HUES48 (cell line): ENCODE measurements around the gene CCDC178.
A peak's percentile ranks its signal among the peaks of the same experiment; 100 is the strongest.
"Not testable (repeated sequence)": the region's sequence is repeated elsewhere in the genome, so short reads cannot be mapped to it uniquely, and the experiment has no call there.

ENCODE experiments used
- H3K27ac ChIP-seq: one replicate; pipeline ENCODE4 v1.7.0; 2013; ENCODE audit warnings: low read depth, low read length, inconsistent platforms
- H3K27me3 ChIP-seq: 2 replicates; pipeline ENCODE4 v1.6.1; 2013; ENCODE audit warnings: mild to moderate bottlenecking, low read length; ENCODE audit not compliant: control insufficient read depth, insufficient read depth
- H3K36me3 ChIP-seq: 2 replicates; pipeline ENCODE4 v1.6.1; 2013; ENCODE audit warnings: low read length; ENCODE audit not compliant: control insufficient read depth, insufficient read depth
- H3K4me1 ChIP-seq: 2 replicates; pipeline ENCODE4 v1.6.1; 2013; ENCODE audit warnings: mild to moderate bottlenecking, low read length; ENCODE audit not compliant: control insufficient read depth, insufficient read depth
- H3K4me3 ChIP-seq: 2 replicates; pipeline ENCODE4 v1.5.1; 2013; ENCODE audit warnings: mild to moderate bottlenecking, low read depth, low read length
- H3K9ac ChIP-seq: 2 replicates; pipeline ENCODE4 v1.6.1; 2013; ENCODE audit warnings: mild to moderate bottlenecking, low read depth, low read length, moderate library complexity
- H3K9me3 ChIP-seq: 2 replicates; pipeline ENCODE4 v1.6.1; 2013; ENCODE audit warnings: low read length; ENCODE audit not compliant: control insufficient read depth, insufficient read depth

The CCDC178 gene

DNA sequence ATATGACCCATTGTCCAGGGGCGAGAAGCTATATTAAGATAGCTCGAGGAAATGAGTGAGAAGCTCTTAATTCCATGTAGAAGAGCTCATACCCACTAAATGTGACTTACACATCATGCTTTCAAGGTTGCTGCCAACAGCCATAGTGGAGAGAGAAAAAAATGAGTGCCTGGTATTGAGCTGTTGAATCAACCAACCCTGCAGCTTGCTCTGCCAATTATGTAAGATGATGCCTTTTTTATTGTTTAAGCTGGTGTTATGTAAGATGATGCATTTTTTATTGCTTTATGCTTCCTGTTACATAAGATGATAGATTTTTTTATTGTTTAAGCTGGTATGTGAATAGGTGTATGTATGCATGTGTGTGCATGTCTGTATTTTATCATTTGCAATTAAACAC lies 228.2 kb downstream of the CCDC178 start:
- Histone ChIP-seq H3K4me1 (no peaks in the 10 kb centered on the region), H3K4me3 (no peak overlapping the region), H3K27ac (no peak overlapping the region)

DNA sequence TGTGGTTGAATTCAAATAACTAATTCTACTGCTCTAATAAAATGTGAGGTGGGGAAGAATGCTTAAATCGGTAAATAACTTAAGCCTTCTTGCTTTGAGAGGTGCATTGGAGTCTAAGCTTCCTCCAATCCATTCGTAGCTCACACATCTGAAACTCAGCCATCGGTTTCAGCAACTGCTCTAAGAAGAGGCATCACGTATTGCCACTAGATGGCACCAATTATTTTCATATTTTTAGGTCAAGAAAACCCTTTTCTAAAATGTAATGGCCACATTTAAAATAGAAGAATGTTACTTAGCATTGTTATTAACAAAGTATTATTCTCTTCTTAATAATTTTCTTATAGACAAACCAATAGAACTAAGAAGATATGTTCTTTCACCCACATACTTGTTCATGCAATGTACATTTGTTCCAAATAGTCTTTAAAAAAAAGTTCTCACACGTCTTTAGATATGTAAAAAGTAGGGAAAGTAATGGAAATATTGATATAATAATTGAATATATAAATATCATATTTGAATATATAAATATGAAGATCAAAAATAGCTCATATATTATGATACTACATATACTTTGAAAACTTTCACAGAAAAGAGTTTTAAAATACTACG lies 229.8 kb downstream of the CCDC178 start:
- Histone ChIP-seq H3K36me3 (no peaks in the 10 kb centered on the region), H3K4me3 (no peak overlapping the region), H3K27ac (no peak overlapping the region), H3K9ac (no peak overlapping the region), H3K4me1 (peaks cover under 1% of the 10 kb centered on the region; the same call in 1 of the 2 replicates), H3K9me3 (no peaks in the 10 kb centered on the region), H3K27me3 (no peaks in the 10 kb centered on the region)

More for the DNA sequence above, 228.2 kb downstream of the CCDC178 start:
- no peak overlapping the region for H3K9ac ChIP-seq
- H3K36me3 ChIP-seq: no peaks in the 10 kb centered on the region
- H3K27me3 ChIP-seq: no peaks in the 10 kb centered on the region
- no peaks in the 10 kb centered on the region for H3K9me3 ChIP-seq

DNA sequence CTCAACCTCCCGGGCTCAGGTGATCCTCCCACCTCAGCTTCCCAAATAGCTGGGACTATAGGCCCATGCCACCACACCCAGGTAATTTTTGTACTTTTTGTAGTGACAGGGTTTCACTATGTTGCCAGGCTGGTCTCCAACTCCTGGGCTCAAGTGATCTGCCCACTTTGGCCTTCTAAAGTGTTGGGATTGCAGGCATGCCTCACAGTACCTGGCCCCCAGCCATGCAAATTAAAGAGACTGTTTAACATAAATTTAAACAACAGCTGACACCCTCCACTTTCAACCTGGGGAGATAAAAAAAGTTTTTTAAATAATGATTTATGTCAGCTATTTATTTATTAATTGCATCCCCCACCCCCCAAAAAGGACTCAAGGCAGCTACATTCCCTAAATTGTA lies 234.7 kb downstream of the CCDC178 start:
- H3K9me3 ChIP-seq: no peaks in the 10 kb centered on the region
- no peak overlapping the region for H3K4me3 ChIP-seq
- no peak overlapping the region for H3K27ac ChIP-seq
- peaks cover 16% of the 10 kb centered on the region for H3K4me1 ChIP-seq
- no peaks in the 10 kb centered on the region for H3K36me3 ChIP-seq
- no peaks in the 10 kb centered on the region for H3K27me3 ChIP-seq
- no peak overlapping the region for H3K9ac ChIP-seq

DNA sequence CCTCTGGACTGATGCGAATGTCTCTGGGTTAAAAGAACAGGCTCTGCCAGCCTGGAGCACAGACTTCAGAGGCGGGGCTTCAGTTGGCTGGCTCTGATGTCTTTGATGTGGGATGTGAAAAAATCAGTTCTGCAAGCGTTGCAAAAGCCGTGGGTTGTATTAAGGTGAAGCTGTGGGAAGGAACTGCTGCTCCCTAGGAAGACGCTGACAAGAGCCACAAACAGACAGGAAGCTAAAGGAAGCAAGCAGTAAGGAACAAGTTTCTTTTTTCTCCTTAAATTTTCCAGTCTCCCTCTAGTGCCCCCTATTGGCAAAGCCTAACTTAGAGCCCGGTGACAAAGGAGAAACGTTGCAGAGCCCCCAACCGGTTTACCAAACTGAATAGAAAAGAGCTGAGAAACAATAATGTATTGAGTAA lies 239.0 kb downstream of the CCDC178 start:
- no peak overlapping the region for H3K9ac ChIP-seq
- H3K27ac ChIP-seq: no peak overlapping the region
- peaks cover 16% of the 10 kb centered on the region for H3K4me1 ChIP-seq
- peak overlapping the region; percentile 39; the same call in 1 of the 2 replicates for H3K4me3 ChIP-seq
- H3K9me3 ChIP-seq: no peaks in the 10 kb centered on the region
- H3K27me3 ChIP-seq: no peaks in the 10 kb centered on the region
- H3K36me3 ChIP-seq: no peaks in the 10 kb centered on the region

DNA sequence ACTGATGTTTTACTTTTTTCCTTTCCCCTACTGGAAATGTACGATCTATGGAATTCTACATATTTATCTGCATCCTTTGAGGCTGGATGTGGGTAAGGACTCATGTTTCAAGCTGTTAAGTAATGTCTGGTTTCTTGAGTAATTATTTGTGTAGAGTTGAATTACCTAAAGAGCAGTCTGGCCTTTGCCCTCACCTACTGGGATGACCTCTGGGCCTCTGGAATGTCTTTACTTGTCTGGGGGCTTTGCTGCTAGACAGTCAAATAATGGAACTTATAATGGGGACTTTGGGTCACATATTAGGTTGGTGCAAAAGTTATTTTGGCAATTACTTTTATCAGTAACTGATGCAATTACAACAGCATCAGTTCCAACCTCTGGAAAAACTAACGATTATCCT lies 244.7 kb downstream of the CCDC178 start:
- Histone ChIP-seq H3K27me3 (no peaks in the 10 kb centered on the region), H3K27ac (no peak overlapping the region), H3K4me1 (no peaks in the 10 kb centered on the region), H3K4me3 (no peak overlapping the region), H3K36me3 (no peaks in the 10 kb centered on the region), H3K9me3 (no peaks in the 10 kb centered on the region), H3K9ac (no peak overlapping the region)

DNA sequence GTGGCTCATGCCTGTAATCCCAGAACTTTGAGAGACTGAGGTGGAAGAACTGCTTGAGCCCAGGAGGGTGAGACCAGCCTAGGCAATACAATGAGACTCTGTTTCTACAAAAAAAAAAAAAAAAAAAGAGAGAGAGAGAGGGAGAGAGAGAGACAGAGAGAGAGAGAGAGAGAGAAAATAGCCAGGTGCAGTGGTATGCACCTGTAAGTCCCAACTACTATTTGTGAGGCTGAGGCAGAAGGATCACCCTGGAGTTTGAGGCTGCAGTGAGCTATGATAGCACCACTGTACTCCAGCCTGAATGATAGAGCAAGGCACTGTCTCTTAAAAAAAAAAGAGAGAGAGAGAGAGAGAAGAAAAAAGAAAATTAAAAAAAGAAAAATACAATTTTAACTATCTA lies 245.7 kb downstream of the CCDC178 start:
- Histone ChIP-seq H3K36me3 (no peaks in the 10 kb centered on the region), H3K4me3 (no peak overlapping the region), H3K27ac (no peak overlapping the region), H3K27me3 (no peaks in the 10 kb centered on the region), H3K9ac (no peak overlapping the region), H3K9me3 (no peaks in the 10 kb centered on the region), H3K4me1 (no peaks in the 10 kb centered on the region)

DNA sequence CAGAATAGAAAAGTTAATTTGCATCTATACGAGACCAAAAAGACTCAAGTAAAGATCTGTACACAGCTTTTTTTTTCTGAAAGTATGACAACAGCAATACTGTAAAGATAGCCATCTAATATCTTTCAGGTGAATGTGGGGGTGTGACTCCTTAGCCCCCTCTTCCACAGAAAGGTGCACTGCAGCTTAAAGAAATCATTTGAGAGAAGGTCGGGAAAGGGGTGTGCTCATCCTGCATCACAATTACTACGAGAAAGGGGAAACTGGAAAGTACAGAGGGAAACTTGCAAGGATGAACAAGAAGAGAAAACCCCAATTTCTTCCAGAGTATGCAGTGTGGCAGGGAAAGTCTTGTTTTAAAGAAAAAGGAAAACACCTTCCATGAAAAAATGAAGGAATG lies 255.6 kb downstream of the CCDC178 start:
- H3K4me3 ChIP-seq: no peak overlapping the region
- no peak overlapping the region for H3K27ac ChIP-seq
- no peaks in the 10 kb centered on the region for H3K9me3 ChIP-seq
- no peak overlapping the region for H3K9ac ChIP-seq
- peaks cover 8% of the 10 kb centered on the region for H3K4me1 ChIP-seq
- H3K36me3 ChIP-seq: no peaks in the 10 kb centered on the region
- no peaks in the 10 kb centered on the region for H3K27me3 ChIP-seq

DNA sequence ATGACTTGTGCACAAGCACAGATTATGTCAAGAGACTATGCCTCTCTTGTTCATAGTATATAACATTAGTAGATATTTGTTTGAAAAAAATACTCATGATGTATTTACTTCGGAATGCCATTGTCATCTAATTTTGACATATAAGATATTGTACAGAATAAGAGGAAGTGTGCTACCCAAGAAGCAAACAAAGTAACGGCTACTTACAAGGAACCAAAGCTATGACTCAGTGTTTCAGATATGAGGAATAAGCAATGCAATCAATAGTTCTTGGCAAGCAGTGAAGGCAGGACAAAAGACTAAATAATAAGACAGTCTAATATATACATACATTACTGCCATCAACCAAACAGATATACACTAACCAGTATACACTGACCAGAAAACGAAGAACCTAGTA lies 256.3 kb downstream of the CCDC178 start:
- Histone ChIP-seq H3K9ac (no peak overlapping the region), H3K4me1 (peaks cover 8% of the 10 kb centered on the region), H3K27ac (no peak overlapping the region), H3K36me3 (no peaks in the 10 kb centered on the region), H3K27me3 (no peaks in the 10 kb centered on the region), H3K9me3 (no peaks in the 10 kb centered on the region), H3K4me3 (no peak overlapping the region)

DNA sequence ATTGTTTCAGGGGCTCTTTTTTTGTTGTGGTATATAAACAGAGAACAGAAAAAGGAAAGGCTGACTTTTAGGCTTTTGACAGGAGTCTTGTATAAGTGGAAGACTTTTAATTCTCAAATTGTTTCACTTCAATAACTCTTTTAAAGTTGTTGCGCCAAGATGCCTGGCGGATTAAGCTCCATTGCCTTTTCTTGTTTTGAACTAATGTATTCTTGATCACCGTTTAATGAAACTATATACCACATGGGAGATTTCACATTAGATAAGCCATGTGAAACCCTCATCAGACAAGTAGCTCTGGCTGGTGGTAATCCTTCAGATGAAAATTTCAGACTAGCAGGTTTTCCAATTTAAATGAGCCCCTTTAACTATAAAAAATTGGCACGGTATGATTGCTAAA lies 257.4 kb downstream of the CCDC178 start:
- Histone ChIP-seq H3K27ac (no peak overlapping the region), H3K9ac (no peak overlapping the region), H3K27me3 (no peaks in the 10 kb centered on the region), H3K36me3 (no peaks in the 10 kb centered on the region), H3K9me3 (no peaks in the 10 kb centered on the region), H3K4me1 (peaks cover 8% of the 10 kb centered on the region), H3K4me3 (no peak overlapping the region)

DNA sequence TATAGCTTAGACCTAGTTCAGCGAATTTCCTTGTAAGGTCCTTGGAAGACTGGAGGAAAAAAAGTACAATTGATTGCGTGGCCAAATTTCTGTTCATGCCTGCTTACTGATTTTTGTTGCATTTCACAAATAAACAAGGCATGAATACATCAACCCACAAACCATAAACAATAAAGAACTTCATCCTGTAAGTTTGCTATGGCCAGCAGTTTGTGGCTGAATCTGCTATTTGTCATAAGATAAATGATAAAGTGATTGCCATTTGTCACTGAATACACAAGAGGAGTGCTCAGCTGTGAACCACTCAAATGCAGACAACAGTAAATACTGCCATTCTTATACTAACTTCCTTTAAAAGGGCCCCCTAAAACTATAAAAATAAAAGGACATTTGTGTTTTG lies 259.5 kb downstream of the CCDC178 start:
- H3K4me3 ChIP-seq: no peak overlapping the region
- no peak overlapping the region for H3K27ac ChIP-seq
- no peaks in the 10 kb centered on the region for H3K27me3 ChIP-seq
- no peaks in the 10 kb centered on the region for H3K9me3 ChIP-seq
- no peaks in the 10 kb centered on the region for H3K36me3 ChIP-seq
- H3K9ac ChIP-seq: no peak overlapping the region
- peaks cover 8% of the 10 kb centered on the region for H3K4me1 ChIP-seq

DNA sequence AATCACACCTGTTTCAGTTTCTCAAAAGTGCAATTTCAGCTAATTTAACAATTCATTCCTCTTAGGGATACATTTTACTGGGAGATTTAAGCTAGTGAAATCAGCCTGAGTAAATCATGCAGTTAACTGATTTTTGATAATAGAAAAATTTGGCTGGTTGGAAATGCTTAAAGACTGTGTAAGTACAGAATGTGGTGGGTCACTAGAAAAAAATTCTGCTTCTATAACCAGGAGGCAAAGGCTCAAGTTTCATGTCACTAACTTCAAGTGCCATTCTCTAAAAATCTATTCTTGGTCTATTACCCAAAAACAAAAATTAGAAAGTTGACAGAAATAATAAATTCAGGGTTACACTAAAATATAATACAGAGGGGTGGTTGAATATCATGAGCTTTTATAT lies 271.3 kb downstream of the CCDC178 start:
- H3K27me3 ChIP-seq: no peaks in the 10 kb centered on the region

DNA sequence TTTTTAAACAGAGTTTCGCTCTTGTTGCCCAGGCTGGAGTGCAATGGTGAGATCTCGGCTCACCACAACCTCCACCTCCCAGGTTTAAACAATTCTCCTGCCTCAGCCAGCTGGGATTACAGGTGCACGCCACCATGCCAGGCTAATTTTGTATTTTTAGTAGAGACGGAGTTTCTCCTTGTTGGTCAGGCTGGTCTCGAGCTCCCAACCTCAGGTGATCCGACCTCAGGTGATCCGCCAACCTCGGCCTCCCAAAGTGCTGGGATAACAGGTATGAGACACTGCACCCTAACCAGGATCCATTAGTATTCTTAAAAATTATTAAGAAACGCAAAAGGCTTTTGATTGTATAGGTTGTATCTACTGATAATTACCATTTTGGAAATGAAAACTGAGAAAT lies 276.4 kb downstream of the CCDC178 start:
- H3K4me1 ChIP-seq, H3K4me3 ChIP-seq, H3K36me3 ChIP-seq, H3K27ac ChIP-seq, H3K9ac ChIP-seq, H3K27me3 ChIP-seq, H3K9me3 ChIP-seq: not testable (repeated sequence)

More for the DNA sequence above, 271.3 kb downstream of the CCDC178 start:
- H3K9ac ChIP-seq: no peak overlapping the region
- no peaks in the 10 kb centered on the region for H3K4me1 ChIP-seq
- no peaks in the 10 kb centered on the region for H3K9me3 ChIP-seq
- no peaks in the 10 kb centered on the region for H3K36me3 ChIP-seq
- no peak overlapping the region for H3K27ac ChIP-seq
- H3K4me3 ChIP-seq: no peak overlapping the region
